Fibroblast of pulmonary artery (primary cell): Measurements from ENCODE around the gene EEF2K.

ENCODE experiments used
- DNase-seq: peaks from one replicate; pipeline ENCODE4 v3.0.0-alpha.2; 2010; ENCODE audit warnings: low read depth
- H3K4me3 ChIP-seq: replicated peaks from 2 replicates; pipeline ENCODE4 v1.5.1; 2011; ENCODE audit warnings: low read depth, mild to moderate bottlenecking, control low read depth, low read length, moderate library complexity
- CTCF ChIP-seq: IDR thresholded peaks from 2 replicates; pipeline ENCODE4 v1.5.1; 2011; ENCODE audit warnings: mild to moderate bottlenecking, control low read depth, low read length, inconsistent platforms; ENCODE audit errors: missing control alignments

The EEF2K gene

GRCh38 chr16:22204091-22204655 lies 1.9 kb upstream of the EEF2K start:
- no peak for DNase-seq
- no peak overlapping the region for H3K4me3 ChIP-seq
- no peak for TF ChIP-seq CTCF

- peak overlapping the region; percentile 85 for H3K4me3 ChIP-seq
- TF ChIP-seq CTCF, result no peak
Observed at GRCh38 chr16:22205577-22206012, 483 bp upstream of the EEF2K start.

GRCh38 chr16:22206842-22207714 lies 1.0 kb downstream of the EEF2K start:
- no peak for TF ChIP-seq CTCF
- DNase-seq, result peak; percentile 83
- peak overlapping the region; percentile 85 for H3K4me3 ChIP-seq

More at GRCh38 chr16:22205577-22206012, 483 bp upstream of the EEF2K start:
- DNase-seq, result no peak

GRCh38 chr16:22207715-22208360 lies 1.8 kb downstream of the EEF2K start:
- TF ChIP-seq CTCF, result no peak
- no peak for DNase-seq

GRCh38 chr16:22210285-22210684 lies 4.2 kb downstream of the EEF2K start:
- TF ChIP-seq CTCF, result no peak
- DNase-seq, result no peak
- H3K4me3 ChIP-seq, result no peak overlapping the region

More at GRCh38 chr16:22207715-22208360, 1.8 kb downstream of the EEF2K start:
- H3K4me3 ChIP-seq, result peak overlapping the region; percentile 85

- H3K4me3 ChIP-seq, result no peak overlapping the region
- no peak for DNase-seq
- no peak for TF ChIP-seq CTCF
Observed at GRCh38 chr16:22210854-22211253, 4.8 kb downstream of the EEF2K start.
